CD4-positive, alpha-beta T cell treated with Interleukin-17A for 4 hours (primary cell): Measurements from ENCODE around the gene PIEZO1.
A peak's percentile ranks its signal among the peaks of the same experiment; 100 is the strongest.
"Not testable (repeated sequence)": the region's sequence is repeated elsewhere in the genome, so short reads cannot be mapped to it uniquely, and the experiment has no call there.

Experiments
- DNase-seq: peaks from one replicate; pipeline ENCODE4 v3.0.0-alpha.2; 2020; ENCODE audit warnings: mixed read lengths

Gene PIEZO1

GRCh38 chr16:88785106-88785924 lies at the start of gene PIEZO1:
Gene PIEZO1 (minus strand): TSS chr16:88785220. CDS start chr16:88784964, 256 bp downstream.
- peak; percentile 92 for DNase-seq

- DNase-seq = no peak
Observed at GRCh38 chr16:88834670-88835069, 49.6 kb upstream of the PIEZO1 start.

- no peak for DNase-seq
Observed at GRCh38 chr16:88833086-88833485, 48.1 kb upstream of the PIEZO1 start.

GRCh38 chr16:88831838-88832237 lies 46.8 kb upstream of the PIEZO1 start:
- DNase-seq = no peak

GRCh38 chr16:88830783-88831182 lies 45.8 kb upstream of the PIEZO1 start:
- no peak for DNase-seq

- no peak for DNase-seq
Observed at GRCh38 chr16:88830258-88830657, 45.2 kb upstream of the PIEZO1 start.

GRCh38 chr16:88828711-88829110 lies 43.7 kb upstream of the PIEZO1 start:
- no peak for DNase-seq

- no peak for DNase-seq
Observed at GRCh38 chr16:88827727-88828126, 42.7 kb upstream of the PIEZO1 start.

- no peak for DNase-seq
Observed at GRCh38 chr16:88826070-88826840, 41.2 kb upstream of the PIEZO1 start.

- DNase-seq = no peak
Observed at GRCh38 chr16:88825146-88825545, 40.1 kb upstream of the PIEZO1 start.

GRCh38 chr16:88824256-88825077 lies 39.4 kb upstream of the PIEZO1 start:
- no peak for DNase-seq

- not testable (repeated sequence) for DNase-seq
Observed at GRCh38 chr16:88823646-88824045, 38.6 kb upstream of the PIEZO1 start.

- no peak for DNase-seq
Observed at GRCh38 chr16:88822281-88823040, 37.4 kb upstream of the PIEZO1 start.

- no peak for DNase-seq
Observed at GRCh38 chr16:88821168-88821850, 36.3 kb upstream of the PIEZO1 start.

- no peak for DNase-seq
Observed at GRCh38 chr16:88820385-88821025, 35.5 kb upstream of the PIEZO1 start.

GRCh38 chr16:88819126-88819525 lies 34.1 kb upstream of the PIEZO1 start:
- no peak for DNase-seq

GRCh38 chr16:88818575-88818874 lies 33.5 kb upstream of the PIEZO1 start:
- no peak for DNase-seq

GRCh38 chr16:88817785-88818574 lies 33.0 kb upstream of the PIEZO1 start:
- no peak for DNase-seq

- DNase-seq = no peak
Observed at GRCh38 chr16:88816736-88817535, 31.9 kb upstream of the PIEZO1 start.
